IMR-90 (cell line): ENCODE measurements around the gene FAM20A. TPM values are rescaled to one million over a fixed set of nuclear protein-coding genes. Genes with fewer than 3 reads are reported as not detected.

ENCODE experiments used
- ATAC-seq: fragments of 200-7000 bp; cut with Tn5 transposase; 2 replicates; pipeline ENCODE4 v1.9.1; 2020; ENCODE audit warnings: low read depth, mild to moderate bottlenecking, moderate library complexity
- BruUV-seq: library from RNA; stranded (reverse); fragments of 400-500 nt; replicated peaks from 2 replicates; lab custom pipeline; 2021; lab: Mats Ljungman, UMichigan
- CTCF ChIA-PET: fragments of 300-600 bp; formaldehyde crosslinking; extraction: SDS; loops from one replicate; lab custom pipeline; 2021; ENCODE audit warnings: antibody characterized with exemption; lab: Yijun Ruan, JAX
- POLR2A ChIA-PET: fragments of 300-600 bp; sonication (Branson Sonifier 250); formaldehyde crosslinking; loops from one replicate; lab custom pipeline; 2022; ENCODE audit warnings: antibody characterized with exemption; ENCODE audit not compliant: unreplicated experiment; lab: Charles Lee
- DNase-seq: peaks from one replicate; pipeline ENCODE4 v3.0.0; 2013
- H2AFZ ChIP-seq: replicated peaks from 2 replicates; pipeline ENCODE3; 2013; ENCODE audit warnings: low read length, mild to moderate bottlenecking; ENCODE audit not compliant: poor library complexity
- H2AK5ac ChIP-seq: 2 replicates; pipeline ENCODE4 v1.6.1; 2013; ENCODE audit warnings: low read depth, low read length, inconsistent platforms
- H2AK9ac ChIP-seq: replicated peaks from 2 replicates; pipeline ENCODE3; 2013; ENCODE audit warnings: mild to moderate bottlenecking, low read depth, low read length, moderate library complexity; ENCODE audit not compliant: poor library complexity
- H2BK120ac ChIP-seq: 2 replicates; pipeline ENCODE4 v1.6.1; 2013; ENCODE audit warnings: low read depth, low read length, inconsistent platforms
- H2BK15ac ChIP-seq: 3 replicates; pipeline ENCODE4 v1.6.1; 2013; ENCODE audit warnings: low read depth, low read length, inconsistent platforms
- H2BK20ac ChIP-seq: 2 replicates; pipeline ENCODE4 v1.6.1; 2013; ENCODE audit warnings: low read depth, mild to moderate bottlenecking, inconsistent platforms, low read length, moderate library complexity
- H2BK5ac ChIP-seq: 2 replicates; pipeline ENCODE4 v1.6.1; 2013; ENCODE audit warnings: mild to moderate bottlenecking, low read depth, low read length, inconsistent platforms; ENCODE audit not compliant: poor library complexity, severe bottlenecking
- H3K14ac ChIP-seq: replicated peaks from 2 replicates; pipeline ENCODE4 v1.6.1; 2013; ENCODE audit warnings: low read depth, low read length, inconsistent platforms
- H3K18ac ChIP-seq: 2 replicates; pipeline ENCODE4 v1.6.1; 2013; ENCODE audit warnings: low read depth, low read length, control low read depth
- H3K23ac ChIP-seq: 2 replicates; pipeline ENCODE4 v1.6.1; 2013; ENCODE audit warnings: low read depth, low read length, inconsistent platforms
- H3K27ac ChIP-seq: 2 replicates; pipeline ENCODE4 v1.5.1; 2013; ENCODE audit warnings: mild to moderate bottlenecking, control low read depth, low read length; ENCODE audit not compliant: insufficient read depth
- H3K27me3 ChIP-seq: 2 replicates; pipeline ENCODE4 v1.6.1; 2013; ENCODE audit warnings: low read length; ENCODE audit not compliant: control insufficient read depth, insufficient read depth
- H3K36me3 ChIP-seq: 2 replicates; pipeline ENCODE4 v1.6.1; 2013; ENCODE audit warnings: low read length, mixed read lengths; ENCODE audit not compliant: control insufficient read depth, insufficient read depth
- H3K4ac ChIP-seq: 2 replicates; pipeline ENCODE4 v1.6.1; 2013; ENCODE audit warnings: low read depth, low read length, inconsistent platforms
- H3K4me1 ChIP-seq: 2 replicates; pipeline ENCODE4 v1.6.1; 2013; ENCODE audit warnings: low read length, mixed read lengths; ENCODE audit not compliant: control insufficient read depth, insufficient read depth
- H3K4me2 ChIP-seq: 2 replicates; pipeline ENCODE4 v1.6.1; 2013; ENCODE audit warnings: low read depth, mild to moderate bottlenecking, control low read depth, low read length, moderate library complexity
- H3K4me3 ChIP-seq: 2 replicates; pipeline ENCODE4 v1.5.1; 2013; ENCODE audit warnings: low read depth, mild to moderate bottlenecking, control low read depth, low read length, moderate library complexity; ENCODE audit not compliant: insufficient read depth
- H3K56ac ChIP-seq: 2 replicates; pipeline ENCODE4 v1.6.1; 2013; ENCODE audit warnings: low read length, inconsistent platforms; ENCODE audit not compliant: insufficient read depth; ENCODE audit errors: extremely low read depth
- H3K79me1 ChIP-seq, 2 experiments: 2 replicates each; pipeline ENCODE4 v1.6.1; 2013; ENCODE audit warnings: low read length in 2 of 2, inconsistent platforms in 1 of 2, low read depth in 1 of 2
- H3K9ac ChIP-seq: 2 replicates; pipeline ENCODE4 v1.6.1; 2013; ENCODE audit warnings: low read depth, low read length, control low read depth
- H3K9me1 ChIP-seq: 2 replicates; pipeline ENCODE4 v1.6.1; 2013; ENCODE audit warnings: low read length, inconsistent platforms; ENCODE audit not compliant: insufficient read depth
- H3K9me3 ChIP-seq: 2 replicates; pipeline ENCODE4 v1.6.1; 2013; ENCODE audit warnings: low read length; ENCODE audit not compliant: control insufficient read depth, insufficient read depth
- H4K20me1 ChIP-seq: 2 replicates; pipeline ENCODE4 v1.6.1; 2013; ENCODE audit warnings: low read length, inconsistent platforms; ENCODE audit not compliant: insufficient read depth
- H4K5ac ChIP-seq: 2 replicates; pipeline ENCODE4 v1.6.1; 2013; ENCODE audit warnings: mild to moderate bottlenecking, low read depth, low read length, control low read depth
- H4K8ac ChIP-seq, 2 experiments: 2 replicates each; pipeline ENCODE4 v1.6.1; 2013; ENCODE audit warnings: low read depth in 2 of 2, low read length in 2 of 2, control low read depth in 1 of 2, inconsistent platforms in 1 of 2
- H4K91ac ChIP-seq: 2 replicates; pipeline ENCODE4 v1.6.1; 2013; ENCODE audit warnings: low read depth, low read length, inconsistent platforms; ENCODE audit not compliant: insufficient read depth
- CHD1 ChIP-seq: IDR thresholded peaks from 2 replicates; pipeline ENCODE4 v1.6.1; 2012; ENCODE audit warnings: low read depth, low read length, improper control_type of control experiment
- MAFK ChIP-seq: IDR thresholded peaks from 2 replicates; pipeline ENCODE4 v1.6.1; 2012; ENCODE audit warnings: low read depth, low read length, improper control_type of control experiment
- MXI1 ChIP-seq: IDR thresholded peaks from 2 replicates; pipeline ENCODE4 v1.6.1; 2012; ENCODE audit warnings: low read depth, mild to moderate bottlenecking, low read length, moderate library complexity, borderline replicate concordance
- USF2 ChIP-seq: fragments of 150-350 bp; IDR thresholded peaks from 2 replicates; pipeline ENCODE4 v1.6.1; 2017; ENCODE audit warnings: mild to moderate bottlenecking, antibody characterized with exemption, low read length, low read depth
- WGBS, 2 experiments: methylation state at CpG; one replicate each; pipeline versions ENCODE4 v1.1.5 to v1.1.7; 2013; ENCODE audit warnings: missing lambda C conversion rate in 2 of 2; ENCODE audit not compliant: insufficient read length in 1 of 2; ENCODE audit errors: extremely low coverage in 2 of 2; 5-methylcytosine and 5-hydroxymethylcytosine counted together
- dilution Hi-C: fragments of 300-500 bp; cut with HindIII; formaldehyde crosslinking; loops from one replicate; pipeline ENCODE4 v1.14.3; 2018; ENCODE audit warnings: low sequenced_read_pairs; ENCODE audit not compliant: unreplicated experiment
- in situ Hi-C: fragments of 300-500 bp; cut with MboI; formaldehyde crosslinking; loops from 3 replicates; pipeline ENCODE4 v1.14.3; 2019; ENCODE audit warnings: low sequenced_read_pairs, inconsistent platforms, mixed read lengths
- intact Hi-C: fragments of 100-400 bp; cut with micrococcal nuclease; formaldehyde crosslinking; loops from 2 replicates; pipeline ENCODE4 v1.10.0; 2022
- polyA plus RNA-seq, 3 experiments: library from polyadenylated mRNA; depleted of rRNA; stranded (reverse); fragments of >200 nt; gene quantifications; 2 replicates each; pipeline ENCODE4 v1.2.3, GENCODE V29; 2012; ENCODE audit warnings: low replicate concordance in 1 of 3
- total RNA-seq: library from RNA; depleted of rRNA; stranded (reverse); fragments of >200 nt; gene quantifications from 2 replicates; pipeline ENCODE4 v1.2.3, GENCODE V29; 2012
- TF ChIP-seq, protein P1 (sequence below): conservative IDR thresholded peaks from 2 replicates; pipeline ENCODE4 v1.5.1; 2012; ENCODE audit warnings: mild to moderate bottlenecking, low read depth, low read length, improper control_type of control experiment
- TF ChIP-seq, protein P2 (sequence below): fragments of 150-350 bp; IDR thresholded peaks from 2 replicates; pipeline ENCODE4 v1.6.1; 2016; ENCODE audit warnings: low read depth, mild to moderate bottlenecking, low read length, moderate library complexity, borderline replicate concordance

Gene FAM20A
- total and polyA plus RNA-seq, 2 of the 4 experiments (the other 2 are of a cell fraction), result not detected

- H2AK5ac ChIP-seq, result no peak overlapping the region
- no peak overlapping the region for H3K56ac ChIP-seq
- no peak overlapping the region for H4K5ac ChIP-seq
- H3K4me2 ChIP-seq, result no peak overlapping the region
- no peak overlapping the region for H2BK120ac ChIP-seq
- ATAC-seq, result no peak
- H3K23ac ChIP-seq, result no peak overlapping the region
- H3K18ac ChIP-seq, result no peak overlapping the region
- H2BK5ac ChIP-seq, result no peak overlapping the region
- no peak for DNase-seq
- H2BK15ac ChIP-seq, result no peak overlapping the region
- no peak overlapping the region for H2AFZ ChIP-seq
- H3K9me3 ChIP-seq, result no peaks in the 10 kb centered on the region
- H4K8ac ChIP-seq, result no peak overlapping the region
- no TSS peak for BruUV-seq
- H3K4me1 ChIP-seq, result no peaks in the 10 kb centered on the region
- H3K79me1 ChIP-seq, result no peaks in the 10 kb centered on the region
- no peaks in the 10 kb centered on the region for H3K9me1 ChIP-seq
- in situ Hi-C loops (no loop called here), dilution Hi-C loops (no loop called here), intact Hi-C loops (no loop called here)
- peaks cover 6% of the 10 kb centered on the region for H3K27me3 ChIP-seq
- H3K4ac ChIP-seq, result no peak overlapping the region
- WGBS, 2 experiments, result 70% methylated on average over 2 of the region's 8 CpGs; no CpG with 5 or more reads in 1 of the 2 experiments
- no peak overlapping the region for H3K27ac ChIP-seq
- TF ChIP-seq, protein P1, sequence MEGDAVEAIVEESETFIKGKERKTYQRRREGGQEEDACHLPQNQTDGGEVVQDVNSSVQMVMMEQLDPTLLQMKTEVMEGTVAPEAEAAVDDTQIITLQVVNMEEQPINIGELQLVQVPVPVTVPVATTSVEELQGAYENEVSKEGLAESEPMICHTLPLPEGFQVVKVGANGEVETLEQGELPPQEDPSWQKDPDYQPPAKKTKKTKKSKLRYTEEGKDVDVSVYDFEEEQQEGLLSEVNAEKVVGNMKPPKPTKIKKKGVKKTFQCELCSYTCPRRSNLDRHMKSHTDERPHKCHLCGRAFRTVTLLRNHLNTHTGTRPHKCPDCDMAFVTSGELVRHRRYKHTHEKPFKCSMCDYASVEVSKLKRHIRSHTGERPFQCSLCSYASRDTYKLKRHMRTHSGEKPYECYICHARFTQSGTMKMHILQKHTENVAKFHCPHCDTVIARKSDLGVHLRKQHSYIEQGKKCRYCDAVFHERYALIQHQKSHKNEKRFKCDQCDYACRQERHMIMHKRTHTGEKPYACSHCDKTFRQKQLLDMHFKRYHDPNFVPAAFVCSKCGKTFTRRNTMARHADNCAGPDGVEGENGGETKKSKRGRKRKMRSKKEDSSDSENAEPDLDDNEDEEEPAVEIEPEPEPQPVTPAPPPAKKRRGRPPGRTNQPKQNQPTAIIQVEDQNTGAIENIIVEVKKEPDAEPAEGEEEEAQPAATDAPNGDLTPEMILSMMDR, result no peak
- TF ChIP-seq CHD1, result no peak
- no peak for TF ChIP-seq MXI1
- no peak for TF ChIP-seq USF2
- TF ChIP-seq, protein P2, sequence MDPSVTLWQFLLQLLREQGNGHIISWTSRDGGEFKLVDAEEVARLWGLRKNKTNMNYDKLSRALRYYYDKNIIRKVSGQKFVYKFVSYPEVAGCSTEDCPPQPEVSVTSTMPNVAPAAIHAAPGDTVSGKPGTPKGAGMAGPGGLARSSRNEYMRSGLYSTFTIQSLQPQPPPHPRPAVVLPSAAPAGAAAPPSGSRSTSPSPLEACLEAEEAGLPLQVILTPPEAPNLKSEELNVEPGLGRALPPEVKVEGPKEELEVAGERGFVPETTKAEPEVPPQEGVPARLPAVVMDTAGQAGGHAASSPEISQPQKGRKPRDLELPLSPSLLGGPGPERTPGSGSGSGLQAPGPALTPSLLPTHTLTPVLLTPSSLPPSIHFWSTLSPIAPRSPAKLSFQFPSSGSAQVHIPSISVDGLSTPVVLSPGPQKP, result no peak
- TF ChIP-seq MAFK, result no peak
- H3K14ac ChIP-seq, result no peak overlapping the region
- H2AK9ac ChIP-seq, result no peak overlapping the region
- ChIA-PET CTCF (no interaction called here), POLR2A (no interaction called here)
- no peak overlapping the region for H3K4me3 ChIP-seq
- H4K91ac ChIP-seq, result no peak overlapping the region
- no peaks in the 10 kb centered on the region for H3K36me3 ChIP-seq
- no peaks in the 10 kb centered on the region for H4K20me1 ChIP-seq
- no peak overlapping the region for H2BK20ac ChIP-seq
- H3K9ac ChIP-seq, result no peak overlapping the region
Measured at GRCh38 chr17:68567581-68567980, 33.6 kb downstream of the FAM20A start.
